ENCODE measurements around the gene GRK5.

GRK5 gene

GRCh38 chr10:119391440-119392251 lies 184.3 kb downstream of the GRK5 start:
- no peaks in the 10 kb centered on the region for H3K4me1 ChIP-seq
- H3K36me3 ChIP-seq, result no peaks in the 10 kb centered on the region
- DNase-seq, result no peak
- no peaks in the 10 kb centered on the region for H3K27me3 ChIP-seq
- H3K9me3 ChIP-seq, result no peaks in the 10 kb centered on the region
- TF ChIP-seq CTCF (IDR thresholded peaks at IDR 0.05; ENCODE audit: low read depth, low read length), result no peak
- H3K4me3 ChIP-seq (ENCODE audit: low read depth, low read length), result no peak overlapping the region

GRCh38 chr10:119393019-119393418 lies 185.6 kb downstream of the GRK5 start:
- DNase-seq, result no peak
- TF ChIP-seq CTCF (IDR thresholded peaks at IDR 0.05; ENCODE audit: low read depth, low read length), result no peak
- H3K27me3 ChIP-seq, result no peaks in the 10 kb centered on the region
- no peaks in the 10 kb centered on the region for H3K4me1 ChIP-seq
- no peaks in the 10 kb centered on the region for H3K9me3 ChIP-seq
- no peaks in the 10 kb centered on the region; the same call in 1 of the 2 replicates for H3K36me3 ChIP-seq
- no peak overlapping the region for H3K4me3 ChIP-seq (ENCODE audit: low read depth, low read length)

GRCh38 chr10:119393421-119393820 lies 186.1 kb downstream of the GRK5 start:
- H3K4me3 ChIP-seq (ENCODE audit: low read depth, low read length), result no peak overlapping the region
- no peaks in the 10 kb centered on the region; the same call in 1 of the 2 replicates for H3K36me3 ChIP-seq
- no peaks in the 10 kb centered on the region for H3K27me3 ChIP-seq
- H3K4me1 ChIP-seq, result no peaks in the 10 kb centered on the region
- no peak for TF ChIP-seq CTCF (IDR thresholded peaks at IDR 0.05; ENCODE audit: low read depth, low read length)
- H3K9me3 ChIP-seq, result no peaks in the 10 kb centered on the region
- DNase-seq, result no peak

- no peak for TF ChIP-seq CTCF (IDR thresholded peaks at IDR 0.05; ENCODE audit: low read depth, low read length)
- no peaks in the 10 kb centered on the region; the same call in none of the 2 replicates for H3K36me3 ChIP-seq
- no peaks in the 10 kb centered on the region for H3K9me3 ChIP-seq
These were observed 186.5 kb downstream of the GRK5 start for GRCh38 chr10:119393845-119394244.

GRCh38 chr10:119394657-119395279 lies 187.4 kb downstream of the GRK5 start:
- Histone ChIP-seq H3K4me1 (no peaks in the 10 kb centered on the region), H3K36me3 (no peaks in the 10 kb centered on the region; the same call in none of the 2 replicates), H3K9me3 (no peaks in the 10 kb centered on the region), H3K27me3 (no peaks in the 10 kb centered on the region), H3K4me3 (ENCODE audit: low read depth, low read length) (no peak overlapping the region)
- DNase-seq, result no peak
- no peak for TF ChIP-seq CTCF (IDR thresholded peaks at IDR 0.05; ENCODE audit: low read depth, low read length)

More at GRCh38 chr10:119393845-119394244, 186.5 kb downstream of the GRK5 start:
- Histone ChIP-seq H3K4me1 (no peaks in the 10 kb centered on the region), H3K27me3 (no peaks in the 10 kb centered on the region), H3K4me3 (ENCODE audit: low read depth, low read length) (no peak overlapping the region)
- no peak for DNase-seq
